ENCODE results near the gene ZNF808. TPM values are rescaled to one million over a fixed set of nuclear protein-coding genes. Genes with fewer than 3 reads are reported as not detected.
"Not testable (repeated sequence)": the region's sequence is repeated elsewhere in the genome, so short reads cannot be mapped to it uniquely, and the experiment has no call there.

ZNF808 gene
- total RNA-seq (10 to 100 TPM; 13.0 to 26.6 (median 18.7) TPM), polyA plus RNA-seq (1 to 10 TPM; 1.8 to 7.5 (median 3.5) TPM)

GRCh38 chr19:52527134-52527955 lies at the start of gene ZNF808:
Gene ZNF808, plus strand, starts transcription at chr19:52527668. Its CDS starts 15,617 bp downstream, at chr19:52543285.
- DNase-seq: peak; percentile 98
- Histone ChIP-seq H3K36me3 (no peaks in the 10 kb centered on the region), H3K4me3 (peak within 1 kb of the TSS; percentile 67 to 80 (median 76)), H3K27me3 (no peaks in the 10 kb centered on the region), H3K27ac (peak within 1 kb of the TSS; percentile 90 to 95 (median 93)), H3K9me3 (peaks cover 0 to 4% (median 0%) of the 10 kb centered on the region in 4 donors), H3K4me1 (peaks cover 0 to 12% (median 9%) of the 10 kb centered on the region in 4 donors)
- 1% methylated on average over 54 of the region's 54 CpGs for WGBS, 2 donors
- intact Hi-C loops (cut with DNase I): loop anchor here (5.0 kb wide), 3 partner anchors 45 to 165 kb away; partner anchors contain the start of genes ZNF578 and ZNF701
- TF ChIP-seq EP300 (IDR thresholded peaks at IDR 0.05) (no peak), CTCF (IDR thresholded peaks at IDR 0.05) (peak; percentile 64 to 85 (median 80)), POLR2A (IDR thresholded peaks at IDR 0.05) (peak; percentile 34 to 51), POLR2AphosphoS5 (IDR thresholded peaks at IDR 0.05) (peak; percentile 54 to 86 (median 76))

- intact Hi-C loops (cut with DNase I); H3K36me3 ChIP-seq; H3K27me3 ChIP-seq; H3K4me3 ChIP-seq; DNase-seq; H3K4me1 ChIP-seq; H3K27ac ChIP-seq: not testable (repeated sequence)
- WGBS, 2 donors: 52 to 70% methylated on average over 7 of the region's 7 CpGs
- H3K9me3 ChIP-seq: peaks cover 28 to 83% (median 59%) of the 10 kb centered on the region in 4 donors
Measured at GRCh38 chr19:52484111-52484743, 43.2 kb upstream of the ZNF808 start.

- intact Hi-C loops (cut with DNase I); DNase-seq; H3K27ac ChIP-seq; H3K36me3 ChIP-seq; H3K4me3 ChIP-seq; H3K4me1 ChIP-seq; H3K27me3 ChIP-seq: not testable (repeated sequence)
- WGBS, 2 donors: 48 to 62% methylated on average over 7 of the region's 7 CpGs
- peaks cover 24 to 83% (median 58%) of the 10 kb centered on the region in 4 donors for H3K9me3 ChIP-seq
Measured at GRCh38 chr19:52485064-52485463, 42.4 kb upstream of the ZNF808 start.

- DNase-seq: not testable (repeated sequence)
- 16 to 20% methylated on average over 8 of the region's 8 CpGs for WGBS, 2 donors
Measured at GRCh38 chr19:52485561-52486240, 41.8 kb upstream of the ZNF808 start.

GRCh38 chr19:52492201-52492993 lies 35.1 kb upstream of the ZNF808 start:
- H3K4me3 ChIP-seq: peak overlapping the region in 3 of 4 donors; percentile 18 to 30 (median 27)
- TF ChIP-seq POLR2AphosphoS5 (IDR thresholded peaks at IDR 0.05): no peak
- no peak for TF ChIP-seq EP300 (IDR thresholded peaks at IDR 0.05)
- no peak for TF ChIP-seq CTCF (IDR thresholded peaks at IDR 0.05)
- no peak for TF ChIP-seq POLR2A (IDR thresholded peaks at IDR 0.05)

More at GRCh38 chr19:52485561-52486240, 41.8 kb upstream of the ZNF808 start:
- peaks cover 18 to 84% (median 52%) of the 10 kb centered on the region in 4 donors for H3K9me3 ChIP-seq
- H3K27me3 ChIP-seq; H3K4me1 ChIP-seq; H3K36me3 ChIP-seq; intact Hi-C loops (cut with DNase I); H3K4me3 ChIP-seq; H3K27ac ChIP-seq: not testable (repeated sequence)

More at GRCh38 chr19:52492201-52492993, 35.1 kb upstream of the ZNF808 start:
- no peaks in the 10 kb centered on the region for H3K27me3 ChIP-seq
- DNase-seq: no peak
- intact Hi-C loops (cut with DNase I): no loop called here
- peaks cover 0 to 8% (median 0%) of the 10 kb centered on the region in 4 donors for H3K36me3 ChIP-seq
- no peaks in the 10 kb centered on the region for H3K4me1 ChIP-seq
- WGBS, 2 donors: 37 to 62% methylated on average over 37 of the region's 37 CpGs
- peak overlapping the region in 1 of 4 donors; percentile 27 for H3K27ac ChIP-seq
- H3K9me3 ChIP-seq: peaks cover 9 to 36% (median 28%) of the 10 kb centered on the region in 4 donors
